H1 (cell line): ENCODE data around the gene FOXB1. TPM values are rescaled to one million over a fixed set of nuclear protein-coding genes. Genes with fewer than 3 reads are reported as not detected.

Source experiments
- CTCF ChIA-PET: fragments of 300-600 bp; sonication (Branson Sonifier 250); formaldehyde crosslinking; loops from one replicate; lab custom pipeline; 2021; ENCODE audit not compliant: partially characterized antibody; lab: Charles Lee
- POLR2A ChIA-PET: fragments of 300-600 bp; sonication (Branson Sonifier 250); formaldehyde crosslinking; loops from one replicate; lab custom pipeline; 2021; ENCODE audit warnings: inconsistent platforms; ENCODE audit not compliant: partially characterized antibody; lab: Charles Lee
- DNase-seq, 2 experiments: peaks; one replicate each; pipeline versions ENCODE4 v3.0.0 to v3.0.0-alpha.2; 2010 to 2022; ENCODE audit warnings: low spot score in 2 of 2, low read depth in 1 of 2, mixed read lengths in 1 of 2
- FAIRE-seq: peaks from 2 replicates; lab custom pipeline; 2011; peaks lifted over from hg19 to GRCh38; lab: Jason Lieb, UNC
- H2AFZ ChIP-seq: 2 replicates; pipeline ENCODE4 v1.8.1; 2012; ENCODE audit warnings: low read length, inconsistent platforms
- H2AK5ac ChIP-seq: 2 replicates; pipeline ENCODE4 v1.6.1; 2013; ENCODE audit warnings: low read depth, low read length
- H2BK120ac ChIP-seq: replicated peaks from 2 replicates; pipeline ENCODE3; 2013; ENCODE audit warnings: low read depth, low read length, inconsistent platforms
- H2BK12ac ChIP-seq: 2 replicates; pipeline ENCODE4 v1.6.1; 2013; ENCODE audit warnings: low read depth, low read length
- H2BK15ac ChIP-seq: 2 replicates; pipeline ENCODE4 v1.6.1; 2013; ENCODE audit warnings: low read length
- H2BK20ac ChIP-seq: 2 replicates; pipeline ENCODE4 v1.6.1; 2013; ENCODE audit warnings: low read length
- H2BK5ac ChIP-seq: 2 replicates; pipeline ENCODE4 v1.6.1; 2013; ENCODE audit warnings: low read depth, low read length
- H3K14ac ChIP-seq: 2 replicates; pipeline ENCODE4 v1.6.1; 2013; ENCODE audit warnings: inconsistent platforms; ENCODE audit not compliant: insufficient read length
- H3K18ac ChIP-seq: 2 replicates; pipeline ENCODE4 v1.6.1; 2013; ENCODE audit warnings: low read length; ENCODE audit errors: extremely low read depth
- H3K23ac ChIP-seq: 2 replicates; pipeline ENCODE4 v1.6.1; 2013; ENCODE audit warnings: inconsistent platforms; ENCODE audit not compliant: insufficient read length
- H3K23me2 ChIP-seq: 2 replicates; pipeline ENCODE4 v1.6.1; 2013; ENCODE audit warnings: low read depth, low read length
- H3K27ac ChIP-seq: 2 replicates; pipeline ENCODE4 v1.6.1; 2011; ENCODE audit warnings: low read depth, low read length, inconsistent platforms
- H3K27me3 ChIP-seq, 4 experiments: replicated peaks in 1 of 4; 1 replicate in 1 of 4; 2 replicates in 3 of 4; pipeline versions ENCODE4 v1.6.1 to v1.8.1; 2011 to 2013; ENCODE audit warnings: low read length in 3 of 4, mild to moderate bottlenecking in 3 of 4, inconsistent platforms in 2 of 4, mixed read lengths in 2 of 4, moderate library complexity in 1 of 4; ENCODE audit not compliant: control insufficient read depth in 3 of 4, insufficient read depth in 3 of 4; ENCODE audit errors: extremely low read depth in 1 of 4
- H3K36me3 ChIP-seq, 4 experiments: 2 replicates each; pipeline versions ENCODE4 v1.6.1 to v1.8.1; 2011 to 2013; ENCODE audit warnings: mild to moderate bottlenecking in 4 of 4, low read length in 3 of 4, moderate library complexity in 2 of 4, control low read depth in 1 of 4, inconsistent platforms in 1 of 4; ENCODE audit not compliant: insufficient read depth in 4 of 4, control insufficient read depth in 2 of 4
- H3K4ac ChIP-seq: replicated peaks from 2 replicates; pipeline ENCODE3; 2013; ENCODE audit warnings: low read length, low read depth, mixed read lengths, inconsistent platforms; ENCODE audit not compliant: insufficient read length
- H3K4me1 ChIP-seq, 4 experiments: replicated peaks in 1 of 4; 1 replicate in 1 of 4; 2 replicates in 3 of 4; pipeline versions ENCODE4 v1.6.1 to v1.8.1; 2011 to 2013; ENCODE audit warnings: low read length in 3 of 4, inconsistent platforms in 2 of 4, mixed read lengths in 1 of 4; ENCODE audit not compliant: insufficient read depth in 4 of 4, control insufficient read depth in 3 of 4
- H3K4me2 ChIP-seq, 2 experiments: 2 replicates each; pipeline versions ENCODE4 v1.6.1 to v1.8.1; 2011 to 2013; ENCODE audit warnings: low read depth in 2 of 2, low read length in 2 of 2, control low read depth in 1 of 2, inconsistent platforms in 1 of 2, mild to moderate bottlenecking in 1 of 2; ENCODE audit not compliant: insufficient read depth in 1 of 2
- H3K4me3 ChIP-seq, 4 experiments: fragments of 200-600, 300-600 bp in 1 of 4; sonication (generic), shearing (Covaris generic), sonication (Bioruptor Twin) in 1 of 4; 2 replicates each; pipeline versions ENCODE4 v1.5.1 to v1.8.1; 2011 to 2016; ENCODE audit warnings: low read length in 4 of 4, low read depth in 3 of 4, control low read depth in 2 of 4, inconsistent platforms in 2 of 4, mild to moderate bottlenecking in 2 of 4, mixed read lengths in 1 of 4, moderate library complexity in 1 of 4; ENCODE audit not compliant: insufficient read depth in 2 of 4; ENCODE audit errors: extremely low read depth in 1 of 4
- H3K56ac ChIP-seq: replicated peaks from 2 replicates; pipeline ENCODE3; 2013; ENCODE audit warnings: low read depth, mild to moderate bottlenecking, mixed read lengths, low read length, inconsistent platforms; ENCODE audit not compliant: insufficient read length
- H3K79me1 ChIP-seq: 2 replicates; pipeline ENCODE4 v1.6.1; 2013; ENCODE audit warnings: low read depth, low read length, control low read depth
- H3K79me2 ChIP-seq, 2 experiments: 2 replicates each; pipeline versions ENCODE4 v1.6.1 to v1.8.1; 2012 to 2013; ENCODE audit warnings: low read length in 2 of 2, mild to moderate bottlenecking in 2 of 2, inconsistent platforms in 1 of 2; ENCODE audit not compliant: insufficient read depth in 2 of 2, control insufficient read depth in 1 of 2
- H3K9ac ChIP-seq, 4 experiments: replicated peaks in 1 of 4; 1 replicate in 1 of 4; 2 replicates in 3 of 4; pipeline versions ENCODE4 v1.6.1 to v1.8.1; 2011 to 2013; ENCODE audit warnings: low read depth in 3 of 4, low read length in 3 of 4, control low read depth in 2 of 4, mild to moderate bottlenecking in 2 of 4, moderate library complexity in 2 of 4, inconsistent platforms in 1 of 4; ENCODE audit errors: extremely low read depth in 1 of 4
- H3K9me3 ChIP-seq, 2 experiments: 2 replicates each; pipeline versions ENCODE4 v1.6.1 to v1.8.1; 2012 to 2013; ENCODE audit warnings: mild to moderate bottlenecking in 2 of 2, moderate library complexity in 2 of 2, control low read depth in 1 of 2, inconsistent platforms in 1 of 2, low read depth in 1 of 2, low read length in 1 of 2, mixed read lengths in 1 of 2; ENCODE audit not compliant: insufficient read depth in 2 of 2
- H4K20me1 ChIP-seq, 2 experiments: replicated peaks in 1 of 2; 2 replicates each; pipeline versions ENCODE3 to v1.8.1; 2011 to 2013; ENCODE audit warnings: inconsistent platforms in 2 of 2, low read length in 2 of 2, mild to moderate bottlenecking in 1 of 2; ENCODE audit not compliant: insufficient read depth in 2 of 2, control insufficient read depth in 1 of 2
- H4K5ac ChIP-seq: 2 replicates; pipeline ENCODE4 v1.6.1; 2013; ENCODE audit warnings: low read length, low read depth, mixed read lengths, inconsistent platforms; ENCODE audit not compliant: insufficient read length
- H4K8ac ChIP-seq: 2 replicates; pipeline ENCODE4 v1.8.0; 2013; ENCODE audit warnings: mild to moderate bottlenecking, moderate library complexity, low read length, inconsistent platforms; ENCODE audit not compliant: insufficient read depth; ENCODE audit errors: extremely low read depth
- H4K91ac ChIP-seq: replicated peaks from 2 replicates; pipeline ENCODE3; 2013; ENCODE audit warnings: low read length, mixed read lengths, inconsistent platforms; ENCODE audit not compliant: insufficient read length
- ASH2L ChIP-seq: fragments of 200-600, 300-600 bp; sonication (generic); IDR thresholded peaks from one replicate; pipeline ENCODE4 v1.7.1; 2017; ENCODE audit warnings: low read length
- TAF1 ChIP-seq: IDR thresholded peaks from 2 replicates; pipeline ENCODE4 v1.6.1; 2011; ENCODE audit warnings: mild to moderate bottlenecking, low read depth, low read length
- WGBS, 2 experiments: shearing (Covaris generic) in 1 of 2; methylation state at CpG; one replicate each; pipeline versions ENCODE4 v1.1.6 to v1.1.7; 2013 to 2015; ENCODE audit warnings: low lambda C conversion rate in 2 of 2, mixed read lengths in 2 of 2, inconsistent platforms in 1 of 2, low coverage in 1 of 2, missing lambda C conversion rate in 1 of 2; ENCODE audit not compliant: insufficient replicate concordance in 2 of 2, insufficient coverage in 1 of 2, insufficient read length in 1 of 2; ENCODE audit errors: extremely low coverage in 1 of 2, missing lambda C conversion rate in 1 of 2; 5-methylcytosine and 5-hydroxymethylcytosine counted together
- polyA plus RNA-seq, 7 experiments: library from polyadenylated mRNA; depleted of rRNA in 3 of 7; stranded (reverse) in 5 of 7; unstranded in 2 of 7; fragments of >200 nt in 5 of 7; fragments of 200-250 nt in 2 of 7; gene quantifications; 1 replicate in 5 of 7; 2 replicates in 1 of 7; 4 replicates in 1 of 7; pipeline versions ENCODE4 v1.2.1 to v1.2.3, GENCODE V29; 2011 to 2013; ENCODE audit warnings: missing spikeins in 2 of 7, mixed read lengths in 2 of 7
- total RNA-seq: library from RNA; stranded (reverse); fragmentation: NEBNext Ultra II Directional; extraction: Animal tissue kit (Norgen Biotek cat#: 25700); gene quantifications from 2 replicates; pipeline ENCODE4 v1.2.1, GENCODE V29; 2021

The FOXB1 gene
- total and polyA plus RNA-seq, 2 of the 8 experiments (the other 6 are each of a cell fraction or from before 2014, with no cell fraction given) = 0.92 to 1.5 TPM

GRCh38 chr15:60022379-60022741 lies 18.2 kb downstream of the FOXB1 start:
- FAIRE-seq = peak; percentile 32
- CTCF ChIA-PET = interaction anchor here (0.6 to 1.4 kb wide), 5 partner anchors 12 to 244 kb away, joined by 3 to 6 read pairs (median 3); no protein-coding TSS in a partner anchor
- H3K4me2 ChIP-seq = peak overlapping the region; percentile 6 to 8; a peak in 1 of 4 replicates

More at GRCh38 chr15:60022379-60022741, 18.2 kb downstream of the FOXB1 start:
- H2AFZ ChIP-seq = no peak overlapping the region
- no peak overlapping the region for H4K5ac ChIP-seq
- peak overlapping the region; percentile 4; the same call in 1 of the 2 replicates for H3K18ac ChIP-seq
- POLR2A ChIA-PET = interaction anchor here (1.3 kb wide), 1 partner anchor 13 kb away, joined by 8 read pairs; no protein-coding TSS in a partner anchor
- TF ChIP-seq TAF1 (no peak), ASH2L (peak; percentile 26)
- H3K9me3 ChIP-seq = no peaks in the 10 kb centered on the region
- no peak overlapping the region for H4K8ac ChIP-seq
- H2BK120ac ChIP-seq = no peak overlapping the region
- H3K4ac ChIP-seq = no peak overlapping the region
- H2AK5ac ChIP-seq = no peak overlapping the region
- H3K23ac ChIP-seq = no peak overlapping the region
- no peaks in the 10 kb centered on the region for H3K27me3 ChIP-seq
- 0 out of 2 replicates have a peak overlapping the region, but pooled peaks have one; percentile 11 for H2BK20ac ChIP-seq
- WGBS, 2 experiments = 57% methylated on average over 3 of the region's 3 CpGs; no CpG with 5 or more reads in 1 of the 2 experiments
- peaks cover 0 to 18% (median 14%) of the 10 kb centered on the region in 4 experiments; a peak in 4 of 7 replicates for H3K4me1 ChIP-seq
- no peak overlapping the region for H4K91ac ChIP-seq
- no peak for DNase-seq
- no peak overlapping the region for H3K27ac ChIP-seq
- no peaks in the 10 kb centered on the region for H4K20me1 ChIP-seq
- H2BK5ac ChIP-seq = peak overlapping the region; percentile 42; the same call in 1 of the 2 replicates
- H2BK12ac ChIP-seq = peak overlapping the region; percentile 86; the same call in 1 of the 2 replicates
- H3K9ac ChIP-seq = no peak overlapping the region
- H3K79me2 ChIP-seq = no peaks in the 10 kb centered on the region
- peak overlapping the region in 1 of 4 experiments; percentile 4; a peak in 1 of 8 replicates for H3K4me3 ChIP-seq
- no peak overlapping the region for H2BK15ac ChIP-seq
- H3K56ac ChIP-seq = no peak overlapping the region
- no peaks in the 10 kb centered on the region for H3K23me2 ChIP-seq
- H3K79me1 ChIP-seq = no peaks in the 10 kb centered on the region
- H3K36me3 ChIP-seq = no peaks in the 10 kb centered on the region
- H3K14ac ChIP-seq = no peak overlapping the region
